Measurements from ENCODE around the gene ANXA4.
"Not testable (repeated sequence)": the region's sequence is repeated elsewhere in the genome, so short reads cannot be mapped to it uniquely, and the experiment has no call there.

The ANXA4 gene

DNA sequence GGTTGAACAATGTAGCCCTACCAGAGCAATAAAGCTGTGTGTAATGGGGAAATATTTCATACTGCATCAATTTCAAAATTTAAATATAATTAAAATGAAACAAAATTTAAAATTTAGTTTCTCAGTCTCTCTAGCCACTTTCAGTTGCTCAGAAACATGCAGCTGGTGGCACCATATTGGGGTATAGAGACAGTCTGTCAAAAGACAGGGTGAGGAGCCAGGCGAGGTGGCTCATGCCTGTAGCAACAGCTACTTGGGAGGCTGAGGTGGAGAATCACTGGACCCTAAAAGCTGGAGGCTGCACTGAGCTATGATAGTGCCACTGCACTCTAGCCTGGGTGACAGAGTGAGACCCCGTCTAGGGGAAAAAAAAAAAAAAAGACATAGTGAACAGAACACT is 20.1 kb downstream of the ANXA4 start:
- DNase-seq: no peak

GRCh38 chr2:69762513-69763494 is 20.9 kb downstream of the ANXA4 start:
- DNase-seq: no peak

DNA sequence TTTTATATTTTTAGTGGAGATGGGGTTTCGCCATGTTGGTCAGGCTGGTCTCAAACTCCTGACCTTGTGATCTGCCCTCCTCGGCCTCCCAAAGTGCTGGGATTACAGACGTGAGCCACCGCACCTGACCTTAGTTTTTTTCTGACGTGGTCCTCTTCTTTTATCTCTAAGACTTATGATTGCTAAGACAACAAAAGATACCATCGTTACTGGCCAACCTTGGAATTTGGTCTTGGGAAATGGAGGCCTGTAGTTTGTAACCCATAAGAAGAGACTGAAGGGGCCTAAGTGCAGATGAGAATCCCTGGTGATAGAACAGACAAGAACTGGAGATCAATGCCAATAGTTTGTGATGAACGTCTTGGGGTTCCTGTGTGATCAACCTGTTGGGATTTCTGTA is 21.9 kb downstream of the ANXA4 start:
- DNase-seq: not testable (repeated sequence)

DNA sequence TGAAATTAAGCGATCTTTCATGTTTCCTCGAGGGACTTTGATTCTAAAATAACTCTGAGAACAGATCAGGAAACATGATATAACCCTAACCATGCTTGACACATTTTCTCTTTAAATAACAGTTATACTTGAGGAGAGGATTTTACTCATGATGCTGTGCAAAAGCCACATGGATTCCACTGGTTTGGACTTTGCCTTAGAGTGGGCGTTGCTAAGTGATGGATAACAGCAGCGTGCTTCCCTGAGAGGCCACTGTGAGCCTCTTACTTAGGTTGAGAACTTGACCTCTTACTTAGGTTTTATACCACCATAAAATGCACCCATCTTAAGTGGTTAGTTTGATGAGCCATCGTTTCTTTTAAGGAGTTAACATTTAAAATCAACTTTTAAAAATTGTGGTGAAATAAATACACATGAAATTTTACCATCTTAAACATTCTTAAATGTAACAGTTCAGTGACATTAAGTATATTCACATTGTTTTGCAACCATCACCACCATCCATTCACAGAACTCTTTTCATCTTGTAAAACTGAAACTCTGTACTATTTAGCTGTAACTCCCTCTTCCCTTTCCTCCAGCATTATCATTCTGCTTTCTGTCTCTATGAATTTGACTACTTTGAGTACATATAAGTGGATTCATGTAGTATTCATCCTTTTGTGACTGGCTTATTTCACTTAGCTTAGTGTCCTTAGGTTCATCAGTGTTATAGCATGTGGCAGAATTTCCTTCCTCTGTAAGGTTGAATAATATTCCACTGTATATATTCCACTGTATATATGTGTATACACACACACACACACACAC is 22.6 kb downstream of the ANXA4 start:
- DNase-seq: no peak

DNA sequence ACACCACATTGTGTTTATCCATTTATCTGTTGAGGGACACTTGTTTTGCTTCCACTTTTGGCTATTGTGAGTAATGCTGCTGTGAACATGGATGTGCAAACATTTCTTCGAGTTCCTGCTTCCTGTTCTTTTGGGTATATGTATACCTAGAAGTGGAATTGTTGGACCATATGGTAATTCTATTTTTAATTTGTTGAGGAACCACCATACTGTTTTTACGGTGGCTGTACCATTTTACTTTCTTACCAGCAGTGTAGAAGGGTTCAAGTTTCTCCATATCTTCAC is 23.1 kb downstream of the ANXA4 start:
- no peak for DNase-seq

GRCh38 chr2:69766014-69766413 is 24.1 kb downstream of the ANXA4 start:
- DNase-seq: no peak

GRCh38 chr2:69767034-69767433 is 25.1 kb downstream of the ANXA4 start:
- DNase-seq: no peak

DNA sequence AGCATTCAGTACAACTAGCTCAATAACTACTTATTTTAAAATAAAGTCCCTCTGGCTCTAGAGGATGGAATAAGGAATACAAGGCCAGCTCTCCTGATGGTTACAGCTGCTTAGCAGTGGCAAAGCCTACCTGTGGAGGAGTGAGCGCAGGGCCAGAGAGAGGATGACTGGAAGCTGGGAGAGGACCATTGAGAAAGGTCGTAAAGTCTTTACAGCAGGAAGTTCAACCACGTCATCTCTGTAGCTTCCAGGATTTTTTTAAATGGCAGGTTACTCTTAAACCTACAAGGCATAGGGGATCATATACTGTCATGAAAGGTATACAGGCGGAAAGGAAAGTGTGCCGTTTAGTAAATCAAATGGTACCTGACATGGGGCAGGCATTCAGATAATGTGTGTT is 26.3 kb downstream of the ANXA4 start:
- DNase-seq: no peak

GRCh38 chr2:69768789-69769188 is 26.9 kb downstream of the ANXA4 start:
- no peak for DNase-seq

GRCh38 chr2:69769272-69769671 is 27.3 kb downstream of the ANXA4 start:
- DNase-seq: no peak

DNA sequence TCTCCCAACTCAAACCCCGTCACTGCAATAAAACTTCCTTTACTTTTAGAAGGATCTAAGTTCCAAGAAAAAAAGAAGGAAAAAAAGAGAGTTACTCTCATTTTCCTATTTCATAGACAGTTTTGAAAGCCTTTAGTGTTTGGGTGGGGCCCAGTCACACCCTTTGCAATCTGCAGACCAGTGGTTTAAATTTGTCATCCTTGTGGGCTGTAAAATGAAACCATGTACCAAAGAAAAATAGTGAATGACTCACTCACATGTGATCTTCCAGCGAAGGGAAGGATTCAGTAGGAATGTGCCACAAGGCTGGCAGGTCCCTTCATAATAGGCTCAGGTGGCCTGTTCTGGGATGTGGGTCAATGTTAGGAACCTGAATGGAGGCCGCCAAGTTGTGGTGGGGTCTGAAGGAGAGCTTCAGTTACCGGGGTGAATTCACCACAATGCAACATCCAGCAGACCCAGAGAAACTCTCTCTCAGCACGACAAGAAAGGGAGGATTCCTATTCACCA is 28.3 kb downstream of the ANXA4 start:
- peak; percentile 84 for DNase-seq

GRCh38 chr2:69770747-69771146 is 28.8 kb downstream of the ANXA4 start:
- DNase-seq: no peak

GRCh38 chr2:69771461-69771860 is 29.5 kb downstream of the ANXA4 start:
- no peak for DNase-seq

DNA sequence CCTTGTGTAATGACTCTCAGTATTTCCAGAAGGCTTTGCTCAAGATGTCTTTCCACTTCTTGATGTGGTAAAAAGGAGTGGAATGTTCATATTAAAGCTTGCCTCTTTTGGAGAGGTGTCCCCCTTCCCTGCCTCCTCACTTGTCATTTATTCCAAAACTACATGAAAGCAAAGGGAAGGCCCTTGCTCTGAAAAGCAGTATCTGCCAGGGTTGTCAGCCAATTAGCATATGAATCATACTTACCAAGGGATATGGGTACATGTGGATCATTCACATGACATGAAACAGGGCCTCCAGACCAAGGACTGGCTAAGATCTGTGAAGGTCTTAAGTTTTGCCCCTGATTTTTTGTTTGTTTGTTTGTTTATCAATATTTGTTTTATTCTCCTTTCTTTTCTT is 31.3 kb downstream of the ANXA4 start:
- peak; percentile 18 for DNase-seq

- DNase-seq: not testable (repeated sequence)
These were observed 32.5 kb downstream of the ANXA4 start for GRCh38 chr2:69774258-69774983.

DNA sequence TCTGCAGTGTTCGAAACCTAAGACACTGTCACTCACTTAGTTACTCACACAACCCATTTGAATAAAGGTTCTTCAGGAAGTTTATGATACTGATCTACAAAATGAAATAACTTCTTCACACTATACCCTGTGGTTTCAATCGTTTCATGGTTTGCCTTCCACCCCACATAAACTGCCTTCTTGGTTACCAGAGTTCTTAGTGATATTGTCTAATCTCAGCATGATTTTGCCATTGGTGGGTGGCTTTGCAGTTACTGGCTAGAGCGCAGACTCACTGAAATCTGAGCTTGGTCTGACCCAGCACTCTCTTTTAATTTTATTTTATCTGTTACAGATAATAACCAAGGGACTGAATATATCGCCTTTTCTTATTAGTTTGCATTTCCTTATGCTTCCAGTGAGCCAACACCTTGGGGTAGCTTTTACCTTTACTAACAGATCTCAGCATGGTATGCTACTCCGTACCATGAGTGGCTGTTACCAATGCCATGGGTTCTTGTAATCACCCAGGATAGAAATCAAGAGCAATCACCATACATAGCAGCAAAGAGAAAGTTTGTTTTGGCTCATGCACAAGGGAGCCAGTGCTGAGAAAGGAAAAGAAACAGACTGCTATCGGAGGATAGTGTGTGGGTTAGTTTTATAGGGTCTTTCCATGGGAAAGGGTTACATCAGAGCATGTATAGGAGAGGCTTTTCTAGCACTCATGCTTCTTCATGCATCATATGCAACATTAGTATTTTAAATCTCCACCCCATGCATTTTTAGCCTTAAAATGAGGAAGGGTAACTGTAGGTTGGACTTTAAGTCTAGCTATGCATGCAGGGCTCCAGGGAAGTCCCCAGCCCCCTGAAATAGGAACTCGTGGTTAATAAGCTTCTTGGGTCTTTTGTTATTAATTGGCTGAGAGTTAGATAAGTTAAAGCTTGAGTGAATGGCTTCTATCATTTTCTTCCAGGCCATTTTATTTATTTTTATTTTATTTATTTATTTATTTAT is 33.3 kb downstream of the ANXA4 start:
- no peak for DNase-seq

- no peak for DNase-seq
These were observed 35.2 kb downstream of the ANXA4 start for GRCh38 chr2:69776886-69777785.

GRCh38 chr2:69777786-69778105 is 35.8 kb downstream of the ANXA4 start:
- no peak for DNase-seq

- peak; percentile 40 for DNase-seq
These were observed 37.5 kb downstream of the ANXA4 start for GRCh38 chr2:69779258-69780001.

GRCh38 chr2:69780921-69781320 is 39.0 kb downstream of the ANXA4 start:
- DNase-seq: peak; percentile 34

Data from OCI-M1 (cell line).